NCI-H82 (cell line): ENCODE data around the gene TINAG.
"Not testable (repeated sequence)": the region's sequence is repeated elsewhere in the genome, so short reads cannot be mapped to it uniquely, and the experiment has no call there.

ENCODE experiments used
- DNase-seq: peaks from one replicate; lab custom pipeline; 2025; lab: John Stamatoyannopoulos, UW

TINAG gene

DNA sequence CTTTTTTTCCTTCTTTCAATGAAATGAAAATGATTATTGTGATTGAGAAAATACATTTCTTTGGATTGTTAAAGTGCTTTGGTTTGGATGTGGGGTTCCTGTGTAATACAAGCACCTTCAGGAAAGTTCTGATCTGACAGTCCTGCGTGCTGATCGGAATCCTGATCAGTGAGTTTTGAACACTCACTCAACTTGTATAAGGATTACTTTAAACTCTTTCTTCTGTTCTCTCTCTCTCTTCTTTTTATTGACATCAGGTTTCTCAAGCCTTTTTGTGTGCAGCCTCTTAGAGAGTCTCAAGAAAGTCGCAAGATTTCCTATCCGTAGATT is 710 bp downstream of the TINAG start:
- DNase-seq = no peak

DNA sequence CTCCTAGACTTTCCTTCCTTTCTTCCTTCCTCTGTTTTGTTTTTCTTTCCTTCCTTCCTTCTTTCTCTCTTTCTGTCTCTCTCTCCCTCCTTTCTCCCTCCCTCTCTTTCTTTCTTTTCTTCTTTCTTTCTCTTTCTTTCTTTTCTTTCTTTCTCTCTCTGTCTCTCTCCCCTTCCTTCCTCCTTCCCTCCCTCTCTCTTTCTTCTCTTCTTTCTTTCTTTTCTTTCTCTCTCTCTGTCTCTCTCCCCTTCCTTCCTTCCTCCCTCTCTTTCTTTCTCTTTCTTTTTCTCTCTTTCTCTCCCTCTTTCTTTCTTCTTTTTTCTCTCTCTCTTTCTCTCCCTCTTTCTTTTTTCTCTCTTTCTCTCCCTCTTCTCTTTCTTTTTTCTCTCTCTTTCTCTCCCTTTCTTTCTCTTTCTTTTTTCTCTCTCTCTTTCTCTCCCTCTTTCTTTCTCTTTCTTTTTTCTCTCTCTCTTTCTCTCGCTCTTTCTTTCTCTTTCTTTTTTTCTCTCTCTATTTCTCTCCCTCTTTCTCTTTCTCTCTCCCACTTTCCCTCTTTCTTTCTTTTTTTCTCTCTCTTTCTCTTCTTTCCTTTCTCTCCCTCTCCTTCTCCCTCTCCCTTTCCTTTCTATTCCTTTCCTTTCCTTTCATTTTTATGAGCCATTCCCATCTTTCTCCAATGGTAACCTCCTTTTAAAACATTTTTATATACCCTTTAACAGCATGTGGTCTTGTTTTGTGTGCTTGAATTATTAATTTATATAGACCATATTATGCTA is 2.3 kb downstream of the TINAG start:
- no peak for DNase-seq

DNA sequence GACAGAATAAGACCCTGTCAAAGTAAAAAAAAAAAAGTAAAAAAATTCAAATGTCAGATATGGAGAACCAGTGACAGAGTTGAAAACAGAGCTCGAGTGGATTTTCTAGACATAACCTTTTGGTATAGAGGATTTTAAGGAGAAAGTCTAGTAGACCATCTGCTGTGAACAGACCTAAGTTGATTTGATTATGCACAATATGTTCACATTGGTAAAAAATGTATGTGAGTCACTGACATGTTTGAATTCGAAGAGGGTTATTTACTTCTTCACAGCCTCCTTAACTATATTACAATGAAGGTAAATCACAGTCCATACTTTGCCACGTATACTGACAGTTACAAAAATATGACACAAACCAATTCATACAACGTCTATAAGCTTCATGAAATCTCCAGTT is 7.4 kb downstream of the TINAG start:
- DNase-seq = no peak

DNA sequence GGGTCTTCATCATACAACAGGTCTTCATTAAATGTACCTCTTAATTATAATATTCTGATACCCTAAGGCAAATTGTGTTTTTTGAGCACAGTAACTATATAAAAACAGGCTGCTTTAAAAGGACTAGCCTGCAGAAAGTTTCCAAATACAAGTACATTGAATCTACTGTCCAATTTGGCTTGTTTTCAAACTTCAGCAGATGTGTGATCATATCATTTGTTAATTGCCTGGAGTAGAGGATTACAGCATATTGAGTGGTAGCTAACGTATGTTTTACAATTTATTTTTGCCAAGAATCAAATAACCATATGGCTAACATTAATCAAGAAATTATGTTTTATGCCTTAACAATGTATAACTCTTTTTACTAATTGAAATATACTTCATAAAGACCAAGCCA is 12.6 kb downstream of the TINAG start:
- DNase-seq = peak; percentile 70

DNA sequence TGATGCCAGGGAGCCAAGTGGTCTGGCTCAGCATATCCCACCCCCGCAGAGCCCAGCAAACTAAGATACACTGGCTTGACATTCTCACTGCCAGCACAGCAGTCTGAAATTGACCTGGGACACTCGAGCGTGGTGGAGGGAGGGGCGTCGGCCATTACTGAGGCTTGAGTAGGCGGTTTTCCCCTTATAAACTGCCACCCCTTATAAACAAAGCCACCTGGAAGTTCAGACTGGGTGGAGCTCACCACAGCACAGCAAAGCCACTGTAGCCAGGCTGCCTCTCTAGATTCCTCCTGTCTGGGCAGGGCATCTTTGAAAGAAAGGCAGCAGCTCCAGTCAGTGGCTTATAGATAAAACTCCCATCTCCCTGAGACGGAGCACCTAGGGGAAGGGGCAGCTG is 19.4 kb downstream of the TINAG start:
- no peak for DNase-seq

DNA sequence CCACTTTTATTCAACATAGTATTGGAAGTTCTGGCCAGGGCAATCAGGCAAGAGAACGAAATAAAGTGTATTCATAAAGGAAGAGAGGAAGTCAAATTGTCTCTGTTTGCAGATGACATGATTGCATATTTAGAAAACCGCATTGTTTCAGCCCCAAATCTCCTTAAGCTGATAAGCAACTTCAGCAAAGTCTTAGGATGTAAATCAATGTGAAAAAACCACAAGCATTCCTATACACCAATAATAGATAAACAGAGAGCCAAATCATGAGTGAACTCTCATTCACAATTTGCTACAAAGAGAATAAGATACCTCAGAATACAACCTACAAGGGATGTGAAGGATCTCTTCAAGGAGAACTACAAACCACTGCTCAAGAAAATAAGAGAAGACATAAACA is 23.3 kb downstream of the TINAG start:
- DNase-seq = not testable (repeated sequence)

DNA sequence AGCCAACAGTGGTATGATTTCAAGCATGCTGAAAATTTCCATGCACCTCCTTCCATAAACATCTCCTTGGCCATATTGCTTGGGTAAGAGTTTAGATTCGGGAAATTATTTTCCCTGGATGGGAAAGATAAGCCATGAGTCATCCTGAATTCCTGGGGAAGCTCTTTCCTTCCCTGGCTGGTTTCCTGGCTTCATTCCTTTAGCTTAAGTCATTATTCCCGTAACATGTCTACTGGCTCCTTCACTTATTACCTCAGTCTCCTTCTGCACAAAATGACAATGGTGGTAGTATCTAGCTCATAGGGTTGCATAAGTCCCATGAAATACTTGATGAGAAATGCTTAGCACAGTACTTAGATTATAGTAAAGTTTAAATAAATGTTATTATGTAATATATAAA is 27.6 kb downstream of the TINAG start:
- no peak for DNase-seq

DNA sequence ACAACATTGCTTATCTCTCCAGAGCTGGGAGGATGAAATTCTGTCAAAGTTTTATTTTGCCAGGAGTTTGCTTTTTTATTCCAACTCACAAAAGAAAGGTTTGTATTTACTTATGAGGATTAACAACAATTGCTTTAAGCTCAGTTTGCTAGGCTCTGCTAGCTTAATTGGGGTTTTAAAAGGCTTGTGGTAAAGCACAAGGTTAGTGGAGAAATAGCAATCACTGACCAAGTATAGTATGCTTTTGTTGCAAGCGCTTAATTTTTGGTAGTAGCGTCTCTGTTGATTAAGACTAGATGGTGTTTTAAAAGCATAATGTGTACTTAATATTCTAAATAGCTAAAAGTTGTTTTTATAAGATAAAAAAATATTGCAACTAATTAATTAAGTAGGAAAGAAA is 45.7 kb downstream of the TINAG start:
- peak; percentile 50 for DNase-seq

DNA sequence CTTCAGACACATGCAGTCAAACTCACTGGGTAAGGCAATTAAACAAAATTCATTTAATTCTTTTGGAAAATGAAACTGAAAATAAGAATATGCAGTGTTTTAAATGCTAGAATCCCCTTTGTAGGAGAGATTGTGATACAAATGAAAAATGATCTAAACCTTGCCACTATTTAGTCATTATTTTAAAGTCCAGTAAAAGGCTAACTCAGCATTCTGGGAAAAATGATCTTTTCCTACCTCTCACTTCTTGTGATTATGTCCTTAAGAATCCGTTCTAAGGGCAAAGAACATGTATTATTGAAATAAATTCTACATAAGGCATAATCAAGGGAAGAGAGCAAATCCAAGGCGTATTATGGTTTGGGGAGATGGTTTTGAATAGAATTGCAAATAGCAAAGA is 46.4 kb downstream of the TINAG start:
- no peak for DNase-seq

DNA sequence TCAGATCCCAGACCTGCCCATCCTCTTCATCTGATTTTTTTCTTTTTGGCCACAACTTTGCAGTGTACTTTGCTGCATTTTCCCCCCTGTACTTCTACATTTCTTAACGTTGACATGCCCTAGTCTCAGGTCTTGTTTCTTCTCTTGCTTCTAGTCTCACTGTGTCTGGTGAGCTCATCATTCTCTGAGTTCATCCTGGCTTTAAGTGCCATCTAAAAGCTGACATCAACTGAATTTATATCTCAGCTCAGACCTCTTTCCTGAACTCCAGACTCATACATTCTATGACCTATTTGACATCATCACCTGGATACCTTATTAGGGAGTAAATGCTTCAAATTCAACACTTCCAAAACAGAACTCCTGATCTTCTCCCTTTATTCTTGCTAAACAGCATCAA is 48.9 kb downstream of the TINAG start:
- no peak for DNase-seq

DNA sequence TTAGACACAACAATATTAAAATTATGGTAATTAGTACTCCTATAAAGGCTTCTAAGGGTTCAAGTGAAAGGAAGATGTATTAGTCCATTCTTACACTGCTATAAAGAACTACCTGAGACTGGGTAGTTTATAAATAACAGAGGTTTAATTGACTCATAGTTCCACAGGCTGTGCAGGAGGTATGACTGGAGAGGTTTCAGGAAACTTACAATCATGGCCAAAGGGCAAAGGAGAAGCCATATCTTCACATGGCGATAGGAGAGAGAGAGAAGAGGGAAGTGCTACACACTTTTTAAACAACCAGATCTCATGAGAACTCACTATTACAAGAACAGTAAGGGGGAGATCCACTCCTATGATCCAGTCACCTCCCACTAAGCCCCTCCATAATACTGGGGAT is 52.9 kb downstream of the TINAG start:
- no peak for DNase-seq

DNA sequence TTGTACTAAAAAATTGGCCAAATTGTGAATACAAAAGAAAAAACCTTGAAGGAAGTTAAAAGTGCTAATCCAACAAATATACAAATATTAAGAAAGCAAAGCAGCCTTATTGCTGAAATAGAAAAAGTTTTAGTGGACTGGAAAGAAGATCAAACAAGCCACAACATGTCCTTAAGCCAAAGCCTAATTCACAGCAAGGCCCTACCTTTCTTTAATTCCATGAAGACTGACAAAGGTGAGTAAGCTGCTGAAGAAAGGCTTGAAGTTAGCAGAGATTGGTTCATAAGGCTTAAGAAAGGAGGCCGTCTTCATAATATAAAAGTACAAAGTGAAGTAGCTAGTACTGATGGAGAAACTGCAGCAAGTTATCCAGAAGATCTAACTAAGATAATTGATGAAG is 53.5 kb downstream of the TINAG start:
- no peak for DNase-seq

DNA sequence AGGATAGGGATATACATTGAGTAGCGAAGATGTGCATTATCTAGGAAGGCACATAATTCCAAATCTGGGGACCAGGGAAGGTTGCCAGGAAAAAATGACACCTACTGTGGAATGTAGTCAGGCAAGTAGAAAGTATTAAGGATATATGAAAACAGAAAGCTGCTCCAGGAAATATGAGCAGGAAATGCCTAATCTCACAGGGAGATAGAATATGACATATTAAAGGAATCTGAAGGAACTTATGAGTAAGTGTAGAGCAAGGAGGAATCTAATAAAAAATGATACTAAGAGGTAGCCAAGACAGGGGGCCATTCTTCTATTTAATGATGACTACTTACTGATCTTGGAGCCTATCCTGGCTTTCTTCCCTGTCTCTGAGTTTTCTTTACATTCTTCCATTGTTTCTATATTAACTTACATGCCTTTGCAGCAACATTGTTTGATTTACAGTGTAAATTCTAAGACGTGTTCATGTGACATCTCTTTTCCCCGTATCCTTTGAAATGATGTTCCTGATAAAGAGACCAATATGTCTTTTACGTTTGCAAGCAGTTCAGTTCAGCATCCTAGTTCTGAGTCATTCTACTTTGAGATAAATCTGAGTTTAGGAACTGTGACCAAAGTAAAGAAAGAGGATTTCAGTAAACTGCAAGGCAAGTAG is 58.6 kb downstream of the TINAG start:
- DNase-seq = no peak

DNA sequence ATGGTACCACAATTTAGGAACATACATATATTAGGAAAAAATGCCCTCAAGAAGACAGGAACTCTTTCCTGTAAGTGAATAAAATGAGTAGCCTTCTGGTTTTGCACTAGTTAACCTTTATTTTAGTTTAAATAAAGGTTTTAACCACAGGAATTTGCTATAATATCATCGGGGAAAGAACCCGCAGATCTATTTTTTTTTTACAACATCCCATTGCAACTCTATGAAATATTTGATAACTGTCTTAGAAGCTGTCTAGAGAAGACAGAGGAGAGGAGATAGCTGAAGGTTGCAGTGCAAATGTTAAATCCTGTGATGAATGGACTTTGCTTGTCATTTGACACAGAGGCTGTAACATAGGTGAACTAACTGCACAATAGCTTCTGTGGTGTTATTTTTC is 69.5 kb downstream of the TINAG start:
- no peak for DNase-seq

DNA sequence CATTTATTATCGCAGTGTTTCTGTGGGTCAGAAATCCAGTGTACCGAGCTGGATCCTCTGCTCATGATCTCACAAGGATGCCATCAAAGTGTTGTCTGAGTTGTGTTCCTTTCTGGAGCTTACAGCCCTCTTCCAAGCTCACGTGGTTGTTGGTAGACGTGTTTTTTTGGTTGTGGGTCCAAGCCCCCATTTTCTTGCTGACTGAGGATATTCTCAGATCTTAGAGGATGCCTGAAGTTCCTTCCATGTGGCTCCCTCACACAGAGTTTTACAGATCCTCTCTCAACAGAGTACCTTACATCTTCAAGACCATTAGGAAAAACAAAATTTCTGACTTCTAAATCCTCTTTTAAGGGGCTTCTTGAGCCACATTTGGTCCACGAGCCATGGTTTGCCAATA is 78.1 kb downstream of the TINAG start:
- no peak for DNase-seq

DNA sequence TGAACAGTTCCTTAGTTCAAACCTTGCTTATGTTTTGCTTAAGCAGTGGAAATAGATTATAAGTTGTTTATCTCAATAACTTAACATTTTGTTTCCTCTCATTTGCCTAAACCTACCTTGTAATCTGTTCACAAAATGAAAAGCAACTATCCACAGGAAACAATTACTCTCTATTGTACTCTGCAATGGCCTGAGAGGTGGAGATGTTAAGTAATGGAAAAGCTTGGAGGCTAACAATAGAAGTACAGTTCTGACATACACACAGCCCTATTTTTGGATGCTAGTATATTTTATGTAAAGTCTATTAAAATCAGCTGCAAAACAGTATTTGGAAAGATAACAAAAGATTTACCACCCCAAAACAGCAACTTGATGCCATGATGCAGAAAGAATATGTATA is 82.1 kb downstream of the TINAG start:
- no peak for DNase-seq

DNA sequence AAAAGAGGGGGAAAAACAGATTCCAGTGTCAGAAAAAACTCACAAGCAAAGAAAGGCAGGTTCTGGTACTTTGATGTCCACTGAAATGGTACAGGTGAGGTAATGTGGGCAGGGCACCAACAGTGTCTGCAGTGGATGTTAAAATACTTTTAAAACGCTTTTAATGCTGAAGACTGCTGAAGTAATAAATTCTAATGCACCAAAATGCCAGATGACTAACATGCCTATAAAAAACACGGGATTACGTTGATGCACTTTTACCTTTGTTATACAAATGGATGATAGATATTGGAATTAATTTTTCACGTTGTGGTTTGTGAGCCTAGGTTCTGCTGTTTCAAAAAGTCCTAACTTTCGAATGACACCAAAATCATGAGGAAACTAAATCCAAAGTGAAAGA is 83.3 kb downstream of the TINAG start:
- DNase-seq = no peak

DNA sequence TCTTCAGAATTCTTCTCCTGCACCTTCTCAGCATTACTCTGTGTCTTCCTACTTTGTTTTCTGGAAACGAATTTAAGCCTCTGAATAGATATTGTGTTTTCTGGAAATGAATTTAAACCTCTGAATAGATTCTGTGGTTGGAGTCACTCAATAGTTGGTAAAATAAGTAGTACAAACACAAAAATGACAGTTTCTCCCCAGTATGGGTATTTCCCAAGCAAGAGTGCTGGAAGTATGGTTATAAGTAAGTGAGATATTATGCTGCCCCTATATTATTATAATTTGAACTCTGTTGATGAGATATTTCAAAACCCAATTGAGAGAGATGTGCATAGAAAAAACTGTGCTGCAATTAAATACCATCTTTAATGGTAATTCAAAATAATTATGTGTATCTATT is 94.9 kb downstream of the TINAG start:
- no peak for DNase-seq

DNA sequence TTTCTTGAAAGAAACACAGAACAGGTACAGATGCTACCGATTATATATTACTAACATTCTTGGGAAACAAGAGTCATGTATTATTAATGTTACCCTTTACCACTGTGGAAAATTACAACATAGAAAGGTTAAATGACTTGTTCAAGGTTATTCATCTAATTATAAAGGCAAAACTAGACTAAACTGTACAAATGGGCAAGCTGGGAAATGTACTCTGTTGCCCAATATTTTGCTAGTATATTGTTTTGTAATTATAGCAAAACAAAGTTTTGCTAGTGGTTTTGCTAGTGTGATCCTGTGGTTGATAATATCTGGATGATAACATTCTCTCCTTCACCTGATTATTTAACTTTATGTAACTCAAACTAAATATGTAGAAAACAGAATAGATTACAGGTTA is 96.5 kb downstream of the TINAG start:
- DNase-seq = no peak

DNA sequence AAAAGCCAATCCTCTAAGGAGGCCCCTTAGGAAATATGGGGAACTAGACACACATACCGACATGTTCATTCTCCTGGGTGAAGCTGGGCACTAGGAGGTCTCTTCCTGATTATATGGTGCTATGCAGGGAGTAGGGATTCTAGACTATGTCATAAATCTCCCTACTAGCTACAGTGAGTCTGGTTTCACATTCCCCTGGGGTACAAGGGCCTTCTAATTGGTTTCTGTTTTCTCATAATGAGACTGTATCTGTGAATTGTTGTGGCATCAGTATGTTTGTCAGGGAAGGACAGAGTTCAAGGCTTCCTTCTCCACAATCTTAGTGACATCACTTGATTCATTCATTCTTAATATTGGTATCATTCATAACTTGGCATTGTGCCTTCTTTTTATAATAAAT is 103.5 kb downstream of the TINAG start:
- no peak for DNase-seq

DNA sequence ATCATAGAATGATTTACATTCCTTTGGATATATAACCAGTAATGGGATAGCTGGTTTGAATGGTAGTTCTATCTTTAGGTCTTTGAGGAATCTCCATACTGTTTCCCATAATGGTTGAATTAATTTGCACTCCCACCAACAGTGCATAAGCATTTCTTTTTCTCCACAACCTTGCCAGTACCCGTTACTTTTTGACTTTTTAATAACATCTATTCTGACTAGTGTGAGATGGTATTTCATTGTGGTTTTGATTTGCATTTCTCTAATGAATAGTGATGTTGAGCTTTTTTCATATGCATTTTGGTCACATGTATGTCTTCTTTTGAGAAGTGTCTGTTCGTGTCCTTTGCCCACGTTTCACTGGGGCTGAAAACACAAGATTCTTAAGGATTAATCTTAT is 107.3 kb downstream of the TINAG start:
- no peak for DNase-seq

DNA sequence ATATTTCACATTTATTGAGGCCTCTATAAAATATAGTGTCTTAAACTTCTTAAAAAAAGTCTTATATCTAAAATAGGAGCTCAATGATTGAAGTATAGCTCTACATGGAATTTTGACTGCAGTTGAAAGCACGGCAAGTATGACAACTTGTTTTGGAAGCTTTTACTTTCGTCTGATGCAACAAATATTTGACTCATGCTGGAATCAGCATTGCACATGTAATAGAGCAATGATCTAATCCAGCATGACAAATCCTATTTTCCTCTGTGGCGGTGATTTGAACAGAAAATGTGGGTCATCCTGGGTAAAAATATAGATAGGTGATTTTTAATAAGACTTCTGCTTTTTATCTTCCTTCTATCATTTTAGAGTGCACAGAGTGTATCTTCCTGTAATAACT is 111.6 kb downstream of the TINAG start:
- DNase-seq = no peak

DNA sequence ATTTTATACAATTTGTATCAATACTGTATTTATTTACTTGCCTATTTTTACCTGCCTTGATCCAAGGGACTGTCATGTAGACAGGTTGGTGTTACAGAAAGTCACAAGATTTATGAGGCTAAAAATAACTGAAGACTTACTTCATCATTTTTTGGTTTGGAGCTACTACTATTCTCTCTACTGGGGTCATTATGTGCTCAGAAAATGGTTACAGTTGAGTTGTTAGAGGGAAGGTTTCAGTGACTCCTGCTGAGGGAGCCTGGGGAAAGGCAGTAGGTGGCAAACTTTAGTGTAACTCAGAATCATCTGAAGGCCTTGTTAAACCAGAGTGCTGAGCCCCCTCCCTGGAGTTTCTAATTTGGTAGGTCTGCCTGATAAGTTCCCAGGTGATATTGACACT is 118.8 kb downstream of the TINAG start:
- no peak for DNase-seq

DNA sequence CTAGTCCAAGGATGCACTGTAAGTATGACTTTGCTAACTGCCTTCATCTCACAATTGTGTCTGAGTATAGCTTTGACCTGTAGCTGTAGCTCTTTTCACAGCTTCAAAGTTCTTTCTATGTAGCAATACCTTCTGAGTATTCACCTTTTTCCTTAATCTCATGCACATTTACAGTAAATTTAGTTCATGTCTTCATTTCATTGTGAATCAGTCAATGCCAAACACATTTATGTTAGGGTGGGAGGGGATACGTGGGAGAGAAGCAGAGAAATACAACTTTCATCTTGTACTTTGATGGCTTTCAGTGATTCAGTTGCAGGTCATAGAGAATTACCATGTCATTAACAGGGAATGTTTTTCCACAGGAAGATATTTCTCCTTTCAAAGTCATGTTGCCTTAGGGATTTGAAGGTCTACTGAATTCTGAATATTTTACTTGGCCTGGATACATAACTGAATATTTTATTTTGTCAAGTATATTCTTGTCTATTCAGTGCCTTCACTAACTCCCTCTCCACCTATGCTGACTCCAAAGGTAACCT is 119.2 kb downstream of the TINAG start:
- no peak for DNase-seq
